Ovary (tissue), 3 donors: ENCODE data around the gene SOD1.

Source experiments
- CTCF ChIP-seq, 3 donors: fragments of 450-650 bp in 2 of 3; fragments of 200-600 bp in 1 of 3; IDR thresholded peaks; one replicate each; pipeline versions ENCODE4 v1.5.1 to v1.8.0; 2016 to 2022; ENCODE audit warnings: antibody characterized with exemption in 3 of 3, mild to moderate bottlenecking in 1 of 3
- EP300 ChIP-seq: sonication (generic); formaldehyde crosslinking; IDR thresholded peaks from one replicate; pipeline ENCODE4 v1.6.1; 2017; ENCODE audit warnings: antibody characterized with exemption
- donor health status: DM: no; HTN: no; CAD: no.

- TF ChIP-seq CTCF (IDR thresholded peaks at IDR 0.05) (no peak), EP300 (no peak)
These were observed 12.4 kb downstream of the SOD1 start for GRCh38 chr21:31671931-31672330.
